Measurements from ENCODE around the gene LMAN1L. TPM values are rescaled to one million over a fixed set of nuclear protein-coding genes. Genes with fewer than 3 reads are reported as not detected.

LMAN1L gene
- total and polyA plus RNA-seq, 2 of the 4 experiments (the other 2 are of a cell fraction): not detected

DNA sequence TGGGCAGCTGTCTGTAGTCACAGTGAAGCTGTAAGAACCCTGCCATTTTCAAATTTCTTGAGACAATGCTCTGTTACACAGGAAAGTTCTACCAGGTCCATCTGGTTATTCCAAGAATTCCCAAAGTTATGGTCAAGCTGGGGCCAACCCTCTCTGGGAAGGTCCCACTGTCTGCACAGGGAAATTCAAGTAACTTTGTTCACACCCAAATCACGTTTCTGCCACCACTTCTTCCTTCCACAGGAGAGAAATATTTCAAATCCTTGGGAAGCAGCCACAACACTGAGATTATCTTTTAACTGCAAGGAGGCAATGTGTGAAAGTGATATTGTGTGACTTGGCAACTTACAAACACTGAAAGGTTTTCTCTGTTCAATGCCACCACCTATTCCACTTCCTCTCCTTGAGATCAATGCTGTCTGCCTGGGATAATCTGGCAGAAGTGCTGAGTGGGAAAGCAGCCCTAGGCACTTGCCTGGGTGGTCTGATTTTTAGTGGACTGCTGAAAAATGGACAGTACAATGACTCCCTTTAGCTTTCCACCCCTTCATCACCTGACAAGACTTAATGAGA lies 54.9 kb downstream of the LMAN1L start:
- Histone ChIP-seq H3K4ac (ENCODE audit: low read depth, low read length) (no peak overlapping the region), H3K14ac (replicated peaks; ENCODE audit: low read depth, low read length) (no peak overlapping the region), H3K4me1 (ENCODE audit: control insufficient read depth, insufficient read depth, low read length) (peaks cover 19% of the 10 kb centered on the region), H2BK120ac (ENCODE audit: low read depth, low read length) (no peak overlapping the region), H3K4me2 (ENCODE audit: low read depth, low read length) (no peak overlapping the region), H3K27ac (ENCODE audit: insufficient read depth, low read length) (no peak overlapping the region), H4K5ac (ENCODE audit: low read depth, low read length) (no peak overlapping the region), H2AK9ac (replicated peaks; ENCODE audit: low read depth, low read length, poor library complexity) (no peak overlapping the region), H3K9ac (ENCODE audit: low read depth, low read length) (no peak overlapping the region), H3K56ac (ENCODE audit: extremely low read depth, insufficient read depth, low read length) (no peak overlapping the region), H3K18ac (ENCODE audit: low read depth, low read length) (no peak overlapping the region), H4K91ac (ENCODE audit: insufficient read depth, low read depth, low read length) (no peak overlapping the region), H3K36me3 (ENCODE audit: control insufficient read depth, insufficient read depth, low read length) (peaks cover 2% of the 10 kb centered on the region), H2AK5ac (ENCODE audit: low read depth, low read length) (no peak overlapping the region), H3K9me1 (ENCODE audit: insufficient read depth, low read length) (peaks cover 44% of the 10 kb centered on the region), H3K9me3 (ENCODE audit: control insufficient read depth, insufficient read depth, low read length) (no peaks in the 10 kb centered on the region), H4K8ac (ENCODE audit: low read depth in 2 of 2, low read length in 2 of 2) (no peak overlapping the region), H3K79me1 (ENCODE audit: low read depth in 1 of 2, low read length in 2 of 2) (peaks cover 17 to 85% of the 10 kb centered on the region in 2 experiments), H3K27me3 (ENCODE audit: control insufficient read depth, insufficient read depth, low read length) (no peaks in the 10 kb centered on the region), H3K23ac (ENCODE audit: low read depth, low read length) (no peak overlapping the region), H2BK20ac (ENCODE audit: low read depth, low read length) (no peak overlapping the region), H3K4me3 (ENCODE audit: insufficient read depth, low read depth, low read length) (no peak overlapping the region), H2BK5ac (ENCODE audit: low read depth, low read length, poor library complexity, severe bottlenecking) (no peak overlapping the region), H4K20me1 (ENCODE audit: insufficient read depth, low read length) (peaks cover 78% of the 10 kb centered on the region), H2BK15ac (ENCODE audit: low read depth, low read length) (no peak overlapping the region), H2AFZ (replicated peaks; ENCODE audit: low read length, poor library complexity) (no peak overlapping the region)
- in situ Hi-C loops (cut with MboI; ENCODE audit: low sequenced_read_pairs) (no loop called here), intact Hi-C loops (cut with micrococcal nuclease) (no loop called here), dilution Hi-C loops (cut with HindIII; ENCODE audit: low sequenced_read_pairs, unreplicated experiment) (no loop called here)
- WGBS, 2 experiments (ENCODE audit: extremely low coverage in 2 of 2, insufficient read length in 1 of 2): no CpG with 5 or more reads among the region's 1 CpG
- ChIA-PET POLR2A (ENCODE audit: unreplicated experiment) (no interaction called here), CTCF (no interaction called here)
- no TSS peak for BruUV-seq (replicated peaks)
- TF ChIP-seq MAFK (IDR thresholded peaks at IDR 0.05; ENCODE audit: low read depth, low read length) (no peak), MXI1 (IDR thresholded peaks at IDR 0.05; ENCODE audit: borderline replicate concordance, low read depth, low read length) (no peak), NFE2L2 (IDR thresholded peaks at IDR 0.05; ENCODE audit: low read depth, low read length) (no peak), MAZ (IDR thresholded peaks at IDR 0.05; ENCODE audit: borderline replicate concordance, low read depth, low read length) (no peak), RCOR1 (IDR thresholded peaks at IDR 0.05; ENCODE audit: insufficient replicate concordance, low read length) (no peak), RFX5 (IDR thresholded peaks at IDR 0.05; ENCODE audit: low read depth, low read length) (no peak), BHLHE40 (IDR thresholded peaks at IDR 0.05; ENCODE audit: low read depth, low read length) (no peak), RAD21 (IDR thresholded peaks at IDR 0.05; ENCODE audit: low read length) (no peak), CHD1 (IDR thresholded peaks at IDR 0.05; ENCODE audit: low read depth, low read length) (no peak), CEBPB (IDR thresholded peaks at IDR 0.05; ENCODE audit: low read depth, low read length) (no peak), FOS (IDR thresholded peaks at IDR 0.05; ENCODE audit: low read depth, low read length) (no peak), SMC3 (IDR thresholded peaks at IDR 0.05; ENCODE audit: low read depth, low read length) (no peak), POLR2A (IDR thresholded peaks at IDR 0.05; ENCODE audit: low read depth, low read length) (no peak)
- TF ChIP-seq, protein P1, sequence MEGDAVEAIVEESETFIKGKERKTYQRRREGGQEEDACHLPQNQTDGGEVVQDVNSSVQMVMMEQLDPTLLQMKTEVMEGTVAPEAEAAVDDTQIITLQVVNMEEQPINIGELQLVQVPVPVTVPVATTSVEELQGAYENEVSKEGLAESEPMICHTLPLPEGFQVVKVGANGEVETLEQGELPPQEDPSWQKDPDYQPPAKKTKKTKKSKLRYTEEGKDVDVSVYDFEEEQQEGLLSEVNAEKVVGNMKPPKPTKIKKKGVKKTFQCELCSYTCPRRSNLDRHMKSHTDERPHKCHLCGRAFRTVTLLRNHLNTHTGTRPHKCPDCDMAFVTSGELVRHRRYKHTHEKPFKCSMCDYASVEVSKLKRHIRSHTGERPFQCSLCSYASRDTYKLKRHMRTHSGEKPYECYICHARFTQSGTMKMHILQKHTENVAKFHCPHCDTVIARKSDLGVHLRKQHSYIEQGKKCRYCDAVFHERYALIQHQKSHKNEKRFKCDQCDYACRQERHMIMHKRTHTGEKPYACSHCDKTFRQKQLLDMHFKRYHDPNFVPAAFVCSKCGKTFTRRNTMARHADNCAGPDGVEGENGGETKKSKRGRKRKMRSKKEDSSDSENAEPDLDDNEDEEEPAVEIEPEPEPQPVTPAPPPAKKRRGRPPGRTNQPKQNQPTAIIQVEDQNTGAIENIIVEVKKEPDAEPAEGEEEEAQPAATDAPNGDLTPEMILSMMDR (conservative IDR thresholded peaks at IDR 0.05; ENCODE audit: low read depth, low read length): no peak
- TF ChIP-seq, protein P2, sequence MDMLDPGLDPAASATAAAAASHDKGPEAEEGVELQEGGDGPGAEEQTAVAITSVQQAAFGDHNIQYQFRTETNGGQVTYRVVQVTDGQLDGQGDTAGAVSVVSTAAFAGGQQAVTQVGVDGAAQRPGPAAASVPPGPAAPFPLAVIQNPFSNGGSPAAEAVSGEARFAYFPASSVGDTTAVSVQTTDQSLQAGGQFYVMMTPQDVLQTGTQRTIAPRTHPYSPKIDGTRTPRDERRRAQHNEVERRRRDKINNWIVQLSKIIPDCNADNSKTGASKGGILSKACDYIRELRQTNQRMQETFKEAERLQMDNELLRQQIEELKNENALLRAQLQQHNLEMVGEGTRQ (IDR thresholded peaks at IDR 0.05; ENCODE audit: low read depth, low read length): no peak
- TF ChIP-seq, protein P3, sequence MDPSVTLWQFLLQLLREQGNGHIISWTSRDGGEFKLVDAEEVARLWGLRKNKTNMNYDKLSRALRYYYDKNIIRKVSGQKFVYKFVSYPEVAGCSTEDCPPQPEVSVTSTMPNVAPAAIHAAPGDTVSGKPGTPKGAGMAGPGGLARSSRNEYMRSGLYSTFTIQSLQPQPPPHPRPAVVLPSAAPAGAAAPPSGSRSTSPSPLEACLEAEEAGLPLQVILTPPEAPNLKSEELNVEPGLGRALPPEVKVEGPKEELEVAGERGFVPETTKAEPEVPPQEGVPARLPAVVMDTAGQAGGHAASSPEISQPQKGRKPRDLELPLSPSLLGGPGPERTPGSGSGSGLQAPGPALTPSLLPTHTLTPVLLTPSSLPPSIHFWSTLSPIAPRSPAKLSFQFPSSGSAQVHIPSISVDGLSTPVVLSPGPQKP (IDR thresholded peaks at IDR 0.05; ENCODE audit: borderline replicate concordance, low read depth, low read length): no peak
- DNase-seq (no peak), ATAC-seq (ENCODE audit: low read depth) (no peak)

All from IMR-90 (cell line).